Thyroid gland (tissue), 4 donors: ENCODE results near the gene ATF4. TPM values are rescaled to one million over a fixed set of nuclear protein-coding genes. Genes with fewer than 3 reads are reported as not detected.

Experiments
- DNase-seq, 2 donors: peaks; one replicate each; pipeline ENCODE4 v3.0.0-alpha.2; 2019
- H3K27ac ChIP-seq, 3 donors: fragments of 200-600 bp; sonication (generic); 1 replicate in 2 of 3; 2 replicates in 1 of 3; pipeline ENCODE4 v1.5.1; 2016 to 2019; ENCODE audit warnings: mild to moderate bottlenecking in 1 of 3, moderate library complexity in 1 of 3
- H3K27me3 ChIP-seq: fragments of 200-600 bp; sonication (generic); one replicate; pipeline ENCODE4 v1.5.1; 2019
- H3K36me3 ChIP-seq, 2 donors: fragments of 200-600 bp; sonication (generic); one replicate each; pipeline ENCODE4 v1.5.1; 2016 to 2019
- H3K4me1 ChIP-seq, 2 donors: fragments of 200-600 bp; sonication (generic); one replicate each; pipeline ENCODE4 v1.5.1; 2017 to 2019
- H3K4me3 ChIP-seq, 3 donors: fragments of 200-600 bp; sonication (generic); replicated peaks in 1 of 3; 1 replicate in 2 of 3; 2 replicates in 1 of 3; pipeline ENCODE4 v1.5.1; 2016; ENCODE audit warnings: mild to moderate bottlenecking in 1 of 3
- H3K9me3 ChIP-seq: fragments of 200-600 bp; sonication (generic); one replicate; pipeline ENCODE4 v1.5.1; 2017
- CTCF ChIP-seq, 6 experiments: fragments of 200-600 bp in 3 of 6; fragments of 450-650 bp in 3 of 6; sonication (generic) in 3 of 6; IDR thresholded peaks; one replicate each; pipeline ENCODE4 v1.5.1; 2016 to 2019; ENCODE audit warnings: antibody characterized with exemption in 6 of 6, mild to moderate bottlenecking in 2 of 6, inconsistent platforms in 1 of 6, moderate library complexity in 1 of 6
- POLR2A ChIP-seq, 2 donors: fragments of 450-650 bp; IDR thresholded peaks; one replicate each; pipeline ENCODE4 v1.6.1; 2017; ENCODE audit warnings: antibody characterized with exemption in 2 of 2, mild to moderate bottlenecking in 2 of 2, moderate library complexity in 1 of 2
- WGBS, 2 donors: methylation state at CpG; one replicate each; pipeline ENCODE4 v1.1.5; 2017; 5-methylcytosine and 5-hydroxymethylcytosine counted together
- intact Hi-C: fragments of 100-400 bp; cut with DNase I; formaldehyde crosslinking; loops from one replicate; pipeline ENCODE4 v1.15.1; 2023
- total RNA-seq, 4 donors: library from RNA; depleted of rRNA; stranded (reverse); fragments of >200 nt; gene quantifications; one replicate each; pipeline ENCODE4 v1.2.3, GENCODE V29; 2016

The ATF4 gene
- total RNA-seq, 4 donors from 2014 or later = 173 to 273 (median 210) TPM

- Histone ChIP-seq H3K4me3 (no peak overlapping the region), H3K4me1 (no peaks in the 10 kb centered on the region), H3K9me3 (no peaks in the 10 kb centered on the region), H3K27me3 (no peaks in the 10 kb centered on the region), H3K36me3 (no peaks in the 10 kb centered on the region), H3K27ac (no peak overlapping the region)
- intact Hi-C loops = no loop called here
- peak; percentile 50 to 58 for DNase-seq
- no peak for TF ChIP-seq CTCF (IDR thresholded peaks at IDR 0.05)
- WGBS, 2 donors = 31 to 39% methylated on average over 5 of the region's 9 CpGs
Measured at GRCh38 chr22:39478441-39478850, 41.9 kb upstream of the ATF4 start.

GRCh38 chr22:39479254-39479653, 41.1 kb upstream of the ATF4 start:
- H3K27me3 ChIP-seq = no peaks in the 10 kb centered on the region
- H3K27ac ChIP-seq = no peak overlapping the region
- no peaks in the 10 kb centered on the region for H3K36me3 ChIP-seq
- WGBS, 2 donors = 82 to 88% methylated on average over 3 of the region's 3 CpGs
- H3K4me1 ChIP-seq = no peaks in the 10 kb centered on the region
- H3K4me3 ChIP-seq = no peak overlapping the region
- intact Hi-C loops = no loop called here
- H3K9me3 ChIP-seq = no peaks in the 10 kb centered on the region
- DNase-seq = no peak
- TF ChIP-seq POLR2A (IDR thresholded peaks at IDR 0.05) = no peak

- no peaks in the 10 kb centered on the region for H3K27me3 ChIP-seq
- H3K27ac ChIP-seq = no peak overlapping the region
- H3K36me3 ChIP-seq = no peaks in the 10 kb centered on the region
- intact Hi-C loops = no loop called here
- H3K4me3 ChIP-seq = no peak overlapping the region
- H3K9me3 ChIP-seq = no peaks in the 10 kb centered on the region
- DNase-seq = no peak
- no peaks in the 10 kb centered on the region for H3K4me1 ChIP-seq
- WGBS, 2 donors = 100% methylated on average over 1 of the region's 1 CpG; no CpG with 5 or more reads in 1 of the 2 donors
- no peak for TF ChIP-seq POLR2A (IDR thresholded peaks at IDR 0.05)
- no peak for TF ChIP-seq CTCF (IDR thresholded peaks at IDR 0.05)
Measured at GRCh38 chr22:39480557-39480956, 39.8 kb upstream of the ATF4 start.

GRCh38 chr22:39481054-39481453, 39.3 kb upstream of the ATF4 start:
- Histone ChIP-seq H3K36me3 (no peaks in the 10 kb centered on the region), H3K9me3 (no peaks in the 10 kb centered on the region), H3K4me3 (no peak overlapping the region), H3K4me1 (no peaks in the 10 kb centered on the region), H3K27ac (no peak overlapping the region), H3K27me3 (no peaks in the 10 kb centered on the region)
- DNase-seq = no peak
- no peak for TF ChIP-seq CTCF (IDR thresholded peaks at IDR 0.05)
- intact Hi-C loops = no loop called here
- WGBS, 2 donors = 92 to 96% methylated on average over 16 of the region's 16 CpGs

- H3K27ac ChIP-seq = no peak overlapping the region
- H3K9me3 ChIP-seq = no peaks in the 10 kb centered on the region
- H3K4me3 ChIP-seq = no peak overlapping the region
- H3K4me1 ChIP-seq = no peaks in the 10 kb centered on the region
- intact Hi-C loops = no loop called here
- WGBS, 2 donors = 83 to 97% methylated on average over 5 of the region's 5 CpGs
- no peaks in the 10 kb centered on the region for H3K36me3 ChIP-seq
- no peaks in the 10 kb centered on the region for H3K27me3 ChIP-seq
- no peak for DNase-seq
- TF ChIP-seq CTCF (IDR thresholded peaks at IDR 0.05) (no peak), POLR2A (IDR thresholded peaks at IDR 0.05) (no peak)
Measured at GRCh38 chr22:39481595-39481994, 38.8 kb upstream of the ATF4 start.

GRCh38 chr22:39482768-39483167, 37.6 kb upstream of the ATF4 start:
- Histone ChIP-seq H3K36me3 (no peaks in the 10 kb centered on the region), H3K4me3 (no peak overlapping the region), H3K27ac (no peak overlapping the region), H3K4me1 (no peaks in the 10 kb centered on the region), H3K9me3 (no peaks in the 10 kb centered on the region), H3K27me3 (no peaks in the 10 kb centered on the region)
- TF ChIP-seq CTCF (IDR thresholded peaks at IDR 0.05) = no peak
- TF ChIP-seq POLR2A (IDR thresholded peaks at IDR 0.05) = no peak
- intact Hi-C loops = no loop called here
- WGBS, 2 donors = 80 to 81% methylated on average over 3 of the region's 3 CpGs
- DNase-seq = no peak
